Spleen (tissue), 7 donors: ENCODE results near the gene PSMD1.

Source experiments
- POLR2A ChIP-seq, 3 donors: fragments of 450-650 bp; IDR thresholded peaks; one replicate each; pipeline ENCODE4 v1.5.1; 2017; ENCODE audit warnings: antibody characterized with exemption in 3 of 3, mild to moderate bottlenecking in 1 of 3
- POLR2AphosphoS5 ChIP-seq, 3 donors: sonication (generic); formaldehyde crosslinking; IDR thresholded peaks; one replicate each; pipeline ENCODE4 v1.5.1; 2017; ENCODE audit warnings: antibody characterized with exemption in 3 of 3
- TF ChIP-seq, protein P1 (sequence below), 11 experiments: fragments of 200-600 bp in 7 of 11; fragments of 450-650 bp in 4 of 11; sonication (generic) in 4 of 11; IDR thresholded peaks in 8 of 11; conservative IDR thresholded peaks in 3 of 11; 1 replicate in 7 of 11; 2 replicates in 4 of 11; pipeline versions ENCODE4 v1.4.0 to v1.8.0; 2016 to 2021; ENCODE audit warnings: antibody characterized with exemption in 11 of 11, inconsistent platforms in 4 of 11, mild to moderate bottlenecking in 1 of 11
- donor health status: DM: no; HTN: no; CAD: no; lungs with moderate emphysema.
- donor health status: DM: no; HTN: no; CAD: no.
- donor health status: DM: no; HTN: no; CAD: no.

- TF ChIP-seq POLR2A (IDR thresholded peaks at IDR 0.05) = no peak
- TF ChIP-seq, protein P1, sequence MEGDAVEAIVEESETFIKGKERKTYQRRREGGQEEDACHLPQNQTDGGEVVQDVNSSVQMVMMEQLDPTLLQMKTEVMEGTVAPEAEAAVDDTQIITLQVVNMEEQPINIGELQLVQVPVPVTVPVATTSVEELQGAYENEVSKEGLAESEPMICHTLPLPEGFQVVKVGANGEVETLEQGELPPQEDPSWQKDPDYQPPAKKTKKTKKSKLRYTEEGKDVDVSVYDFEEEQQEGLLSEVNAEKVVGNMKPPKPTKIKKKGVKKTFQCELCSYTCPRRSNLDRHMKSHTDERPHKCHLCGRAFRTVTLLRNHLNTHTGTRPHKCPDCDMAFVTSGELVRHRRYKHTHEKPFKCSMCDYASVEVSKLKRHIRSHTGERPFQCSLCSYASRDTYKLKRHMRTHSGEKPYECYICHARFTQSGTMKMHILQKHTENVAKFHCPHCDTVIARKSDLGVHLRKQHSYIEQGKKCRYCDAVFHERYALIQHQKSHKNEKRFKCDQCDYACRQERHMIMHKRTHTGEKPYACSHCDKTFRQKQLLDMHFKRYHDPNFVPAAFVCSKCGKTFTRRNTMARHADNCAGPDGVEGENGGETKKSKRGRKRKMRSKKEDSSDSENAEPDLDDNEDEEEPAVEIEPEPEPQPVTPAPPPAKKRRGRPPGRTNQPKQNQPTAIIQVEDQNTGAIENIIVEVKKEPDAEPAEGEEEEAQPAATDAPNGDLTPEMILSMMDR (IDR thresholded peaks at IDR 0.05 in 8 of 11, conservative IDR thresholded peaks at IDR 0.05 in 3 of 11) = no peak
- TF ChIP-seq POLR2AphosphoS5 (IDR thresholded peaks at IDR 0.05) = no peak
These were observed 46.1 kb downstream of the PSMD1 start for GRCh38 chr2:231102772-231103171.
